ENCODE results near the gene ZBTB7B. TPM values are rescaled to one million over a fixed set of nuclear protein-coding genes. Genes with fewer than 3 reads are reported as not detected.

Gene ZBTB7B
- total and polyA plus RNA-seq, 9 of the 15 experiments (the other 6 are each of a cell fraction or from before 2014, with no cell fraction given): 0.04 to 46.5 (median 15.2) TPM

DNA sequence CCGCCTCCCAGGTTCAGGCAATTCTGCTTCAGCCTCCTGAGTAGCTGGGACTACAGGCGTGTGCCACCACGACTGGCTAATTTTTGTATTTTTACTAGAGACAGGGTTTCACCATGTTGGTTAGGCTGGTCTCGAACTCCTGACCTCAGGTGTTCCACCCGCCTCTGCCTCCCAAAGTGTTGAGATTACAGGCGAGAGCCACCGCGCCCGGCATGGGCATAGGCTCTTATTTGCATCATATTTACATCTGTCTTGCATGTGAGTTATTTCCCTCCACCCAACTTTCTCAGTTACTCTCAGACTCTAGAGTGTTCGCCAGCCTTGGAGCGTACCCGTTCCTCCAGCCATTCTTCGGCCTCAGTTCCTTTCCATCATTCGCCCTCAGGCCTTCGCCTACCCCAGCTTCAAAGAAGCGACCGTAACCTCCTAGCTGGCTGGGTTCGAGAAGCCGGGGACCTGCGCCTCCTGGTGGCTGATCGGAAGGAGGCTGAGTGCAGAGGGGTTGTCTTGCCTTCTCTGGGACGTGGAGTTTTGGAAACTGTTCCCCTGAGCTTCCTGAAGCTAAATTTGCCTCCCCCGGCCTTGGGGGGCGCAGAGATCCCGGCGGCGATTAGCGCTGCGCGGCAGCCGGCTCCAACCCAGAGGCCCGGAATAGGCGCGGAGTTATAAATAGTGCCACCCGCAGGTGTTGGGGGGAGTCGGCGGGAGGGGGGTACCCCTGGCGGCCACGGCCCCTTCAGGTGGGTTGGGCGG lies 3.6 kb upstream of the ZBTB7B start (continued):
- TF ChIP-seq, protein P1, sequence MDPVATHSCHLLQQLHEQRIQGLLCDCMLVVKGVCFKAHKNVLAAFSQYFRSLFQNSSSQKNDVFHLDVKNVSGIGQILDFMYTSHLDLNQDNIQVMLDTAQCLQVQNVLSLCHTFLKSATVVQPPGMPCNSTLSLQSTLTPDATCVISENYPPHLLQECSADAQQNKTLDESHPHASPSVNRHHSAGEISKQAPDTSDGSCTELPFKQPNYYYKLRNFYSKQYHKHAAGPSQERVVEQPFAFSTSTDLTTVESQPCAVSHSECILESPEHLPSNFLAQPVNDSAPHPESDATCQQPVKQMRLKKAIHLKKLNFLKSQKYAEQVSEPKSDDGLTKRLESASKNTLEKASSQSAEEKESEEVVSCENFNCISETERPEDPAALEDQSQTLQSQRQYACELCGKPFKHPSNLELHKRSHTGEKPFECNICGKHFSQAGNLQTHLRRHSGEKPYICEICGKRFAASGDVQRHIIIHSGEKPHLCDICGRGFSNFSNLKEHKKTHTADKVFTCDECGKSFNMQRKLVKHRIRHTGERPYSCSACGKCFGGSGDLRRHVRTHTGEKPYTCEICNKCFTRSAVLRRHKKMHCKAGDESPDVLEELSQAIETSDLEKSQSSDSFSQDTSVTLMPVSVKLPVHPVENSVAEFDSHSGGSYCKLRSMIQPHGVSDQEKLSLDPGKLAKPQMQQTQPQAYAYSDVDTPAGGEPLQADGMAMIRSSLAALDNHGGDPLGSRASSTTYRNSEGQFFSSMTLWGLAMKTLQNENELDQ (CRISPR knock-in tag; IDR thresholded peaks at IDR 0.05; ENCODE audit: borderline replicate concordance): no peak
- TF ChIP-seq ZNF518B (CRISPR knock-in tag; IDR thresholded peaks at IDR 0.05): no peak
- no peak for TF ChIP-seq GATAD2B (IDR thresholded peaks at IDR 0.05; ENCODE audit: borderline replicate concordance)
- no peak for TF ChIP-seq FOXK2 (conservative IDR thresholded peaks at IDR 0.05 in 1 of 2, IDR thresholded peaks at IDR 0.05 in 1 of 2; ENCODE audit: low read depth in 2 of 2)
- TF ChIP-seq PHF8 (IDR thresholded peaks at IDR 0.05; ENCODE audit: borderline replicate concordance, low read length): no peak
- no peak for TF ChIP-seq ZNF282 (CRISPR knock-in tag; IDR thresholded peaks at IDR 0.05)
- TF ChIP-seq ERF (CRISPR knock-in tag; IDR thresholded peaks at IDR 0.05): no peak
- TF ChIP-seq, protein P2, sequence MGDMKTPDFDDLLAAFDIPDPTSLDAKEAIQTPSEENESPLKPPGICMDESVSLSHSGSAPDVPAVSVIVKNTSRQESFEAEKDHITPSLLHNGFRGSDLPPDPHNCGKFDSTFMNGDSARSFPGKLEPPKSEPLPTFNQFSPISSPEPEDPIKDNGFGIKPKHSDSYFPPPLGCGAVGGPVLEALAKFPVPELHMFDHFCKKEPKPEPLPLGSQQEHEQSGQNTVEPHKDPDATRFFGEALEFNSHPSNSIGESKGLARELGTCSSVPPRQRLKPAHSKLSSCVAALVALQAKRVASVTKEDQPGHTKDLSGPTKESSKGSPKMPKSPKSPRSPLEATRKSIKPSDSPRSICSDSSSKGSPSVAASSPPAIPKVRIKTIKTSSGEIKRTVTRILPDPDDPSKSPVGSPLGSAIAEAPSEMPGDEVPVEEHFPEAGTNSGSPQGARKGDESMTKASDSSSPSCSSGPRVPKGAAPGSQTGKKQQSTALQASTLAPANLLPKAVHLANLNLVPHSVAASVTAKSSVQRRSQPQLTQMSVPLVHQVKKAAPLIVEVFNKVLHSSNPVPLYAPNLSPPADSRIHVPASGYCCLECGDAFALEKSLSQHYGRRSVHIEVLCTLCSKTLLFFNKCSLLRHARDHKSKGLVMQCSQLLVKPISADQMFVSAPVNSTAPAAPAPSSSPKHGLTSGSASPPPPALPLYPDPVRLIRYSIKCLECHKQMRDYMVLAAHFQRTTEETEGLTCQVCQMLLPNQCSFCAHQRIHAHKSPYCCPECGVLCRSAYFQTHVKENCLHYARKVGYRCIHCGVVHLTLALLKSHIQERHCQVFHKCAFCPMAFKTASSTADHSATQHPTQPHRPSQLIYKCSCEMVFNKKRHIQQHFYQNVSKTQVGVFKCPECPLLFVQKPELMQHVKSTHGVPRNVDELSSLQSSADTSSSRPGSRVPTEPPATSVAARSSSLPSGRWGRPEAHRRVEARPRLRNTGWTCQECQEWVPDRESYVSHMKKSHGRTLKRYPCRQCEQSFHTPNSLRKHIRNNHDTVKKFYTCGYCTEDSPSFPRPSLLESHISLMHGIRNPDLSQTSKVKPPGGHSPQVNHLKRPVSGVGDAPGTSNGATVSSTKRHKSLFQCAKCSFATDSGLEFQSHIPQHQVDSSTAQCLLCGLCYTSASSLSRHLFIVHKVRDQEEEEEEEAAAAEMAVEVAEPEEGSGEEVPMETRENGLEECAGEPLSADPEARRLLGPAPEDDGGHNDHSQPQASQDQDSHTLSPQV (IDR thresholded peaks at IDR 0.05): no peak; the same call in 1 of the 2 replicates
- TF ChIP-seq HSF4 (CRISPR knock-in tag; IDR thresholded peaks at IDR 0.05; ENCODE audit: borderline replicate concordance): no peak
- no peak for TF ChIP-seq CREB5 (CRISPR knock-in tag; IDR thresholded peaks at IDR 0.05)
- no peak for TF ChIP-seq FOXA3 (CRISPR knock-in tag; conservative IDR thresholded peaks at IDR 0.05 in 1 of 2, IDR thresholded peaks at IDR 0.05 in 1 of 2)
- no peak for TF ChIP-seq ZNF311 (CRISPR knock-in tag; IDR thresholded peaks at IDR 0.05)
- TF ChIP-seq ATF2 (CRISPR knock-in tag; IDR thresholded peaks at IDR 0.05): no peak

Data from K562 (cell line).